Epithelial cell of alveolus of lung (primary cell): ENCODE data around the gene AHSP. TPM values are rescaled to one million over a fixed set of nuclear protein-coding genes. Genes with fewer than 3 reads are reported as not detected.

Source experiments
- total RNA-seq: library from RNA; depleted of rRNA; stranded (reverse); fragments of >200 nt; gene quantifications from 2 replicates; pipeline ENCODE4 v1.2.1, GENCODE V29; 2015

AHSP gene, protein sequence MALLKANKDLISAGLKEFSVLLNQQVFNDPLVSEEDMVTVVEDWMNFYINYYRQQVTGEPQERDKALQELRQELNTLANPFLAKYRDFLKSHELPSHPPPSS
- 0.39 and 1.4 TPM in 2 replicates for total RNA-seq

DNA sequence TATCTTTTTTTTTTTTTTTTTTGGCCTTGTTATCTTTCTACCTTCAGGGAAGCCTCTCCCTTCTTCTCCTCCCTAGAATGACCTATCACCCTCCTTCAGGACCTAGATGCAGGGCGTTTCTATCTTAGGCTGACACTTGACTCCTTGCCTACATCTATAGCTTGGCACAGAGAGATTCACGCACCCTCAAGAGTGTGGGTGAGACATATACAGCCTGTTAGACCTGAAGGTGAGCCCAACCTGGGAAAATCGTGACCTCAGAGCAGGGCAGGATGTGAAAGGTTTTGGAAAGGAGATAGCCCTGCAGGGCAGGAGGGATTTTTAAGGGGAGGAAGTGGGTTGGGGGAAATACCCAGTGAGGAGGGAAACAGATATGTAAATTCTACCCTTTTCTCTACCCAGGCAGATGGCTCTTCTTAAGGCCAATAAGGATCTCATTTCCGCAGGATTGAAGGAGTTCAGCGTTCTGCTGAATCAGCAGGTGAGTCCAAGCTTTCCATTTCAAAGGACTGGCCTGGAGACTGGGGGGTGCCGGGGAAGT is at the start of gene AHSP:
Gene AHSP, plus strand, starts transcription at position 167 of the 541 bp plus-strand sequence. Its CDS starts 240 bp downstream, at position 407.

DNA sequence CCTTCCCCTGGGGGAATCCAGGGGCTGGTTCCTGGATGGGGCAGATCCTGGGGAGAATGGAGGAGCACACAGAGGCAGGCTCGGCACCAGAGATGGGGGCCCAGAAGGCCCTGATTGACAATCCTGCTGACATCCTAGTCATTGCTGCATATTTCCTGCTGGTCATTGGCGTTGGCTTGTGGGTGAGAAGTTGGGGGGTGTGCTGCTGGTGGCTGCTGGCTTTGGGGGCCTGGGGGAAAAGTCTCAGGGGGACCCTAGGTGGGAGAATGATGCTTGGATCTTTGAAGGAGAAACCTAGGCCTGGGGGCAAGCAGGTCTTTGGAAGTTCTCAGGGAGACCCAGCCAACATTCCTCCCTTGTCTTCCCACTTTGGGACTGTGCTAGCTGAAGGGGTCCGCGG is 44.6 kb upstream of the AHSP start, which contains the start of gene SLC5A2:
Gene SLC5A2, plus strand, starts transcription at position 43 of the 400 bp plus-strand sequence. Its CDS starts 14 bp downstream, at position 57.

DNA sequence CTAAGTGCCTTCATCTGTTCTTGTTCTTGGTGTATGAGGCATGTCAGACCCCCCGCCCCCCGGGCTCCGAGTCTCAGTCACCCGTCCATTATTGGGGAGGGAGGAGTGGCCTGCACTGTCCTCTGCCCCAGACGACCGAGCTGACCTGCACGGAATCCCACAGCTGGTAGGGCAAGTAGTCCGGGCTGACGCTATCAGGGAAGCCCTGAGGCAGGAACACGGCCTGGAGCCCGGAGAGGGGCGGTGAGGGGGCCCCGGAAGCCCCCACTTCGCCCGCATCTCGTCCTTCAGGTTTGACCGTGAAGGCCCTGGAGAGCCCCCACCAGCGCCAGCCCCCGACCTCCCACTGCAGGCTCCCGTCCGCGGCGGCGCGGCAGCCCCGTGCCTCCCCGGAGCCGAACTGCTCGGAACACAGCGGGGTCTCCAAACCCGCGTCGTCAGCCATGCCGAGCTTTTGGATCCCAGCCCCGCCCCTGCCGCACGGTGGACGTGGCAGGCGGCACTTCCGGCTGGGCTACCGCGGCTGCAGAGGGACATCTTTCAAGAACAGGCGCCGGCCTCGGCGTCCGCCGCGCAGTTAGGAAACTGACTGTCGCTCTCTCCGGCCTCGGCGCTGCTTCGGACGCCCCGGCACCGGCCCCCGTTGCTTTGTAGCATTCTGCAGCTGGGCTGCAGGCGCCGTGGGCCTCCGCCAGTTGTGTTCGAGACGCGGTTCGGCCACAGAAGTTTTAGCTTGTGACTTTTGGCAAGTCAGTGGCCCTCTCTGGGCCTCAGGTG is 19.6 kb upstream of the AHSP start, which contains the start of gene RUSF1:
Gene RUSF1, minus strand, starts transcription at position 463 of the 777 bp plus-strand sequence. Its CDS starts 18 bp downstream, at position 445.

Other genes starting within 250 kb of the AHSP start
- not detected in 2 replicates for gene ITGAX, start 172.7 kb upstream of the AHSP start, total RNA-seq
- gene ITGAD, start 134.6 kb upstream of the AHSP start, total RNA-seq: not detected in 2 replicates
- gene COX6A2, start 99.5 kb upstream of the AHSP start, total RNA-seq: not detected in 2 replicates
- 0.26 and 2.5 TPM in 2 replicates for gene ZNF843, start 85.1 kb upstream of the AHSP start, total RNA-seq
- 8.8 and 8.9 TPM in 2 replicates for gene ARMC5, start 68.4 kb upstream of the AHSP start, total RNA-seq
- gene TGFB1I1, start 55.7 kb upstream of the AHSP start, total RNA-seq: 132 and 212 TPM in 2 replicates
- not detected in 2 replicates for gene SLC5A2, start 44.8 kb upstream of the AHSP start, total RNA-seq
- 71.5 and 106 TPM in 2 replicates for gene RUSF1, start 19.5 kb upstream of the AHSP start, total RNA-seq